Measurements from ENCODE around the gene ANKFY1. TPM values are rescaled to one million over a fixed set of nuclear protein-coding genes. Genes with fewer than 3 reads are reported as not detected.

The ANKFY1 gene
- total RNA-seq, 1 experiment from 2014 or later, result 63.2 TPM

- Histone ChIP-seq H3K4me3 (ENCODE audit: low read depth, low read length, poor library complexity, severe bottlenecking) (no peak overlapping the region), H3K27me3 (replicated peaks; ENCODE audit: insufficient read depth, low read depth, low read length, poor library complexity) (no peaks in the 10 kb centered on the region), H3K4me1 (ENCODE audit: insufficient read depth, low read length, poor library complexity, severe bottlenecking) (no peaks in the 10 kb centered on the region), H3K9me3 (ENCODE audit: low read depth, low read length, poor library complexity, severe bottlenecking) (no peaks in the 10 kb centered on the region), H3K27ac (ENCODE audit: low read depth, low read length, poor library complexity, severe bottlenecking) (no peak overlapping the region), H3K36me3 (ENCODE audit: insufficient read depth, low read length, poor library complexity, severe bottlenecking) (peaks cover 15% of the 10 kb centered on the region)
- no TSS peak for BruUV-seq (replicated peaks)
- TF ChIP-seq EZH2 (IDR thresholded peaks at IDR 0.05; ENCODE audit: borderline replicate concordance, low read depth, low read length, poor library complexity, severe bottlenecking), result no peak
- no peak for TF ChIP-seq CTCF (conservative IDR thresholded peaks at IDR 0.05; ENCODE audit: low read depth, low read length)
- POLR2A ChIA-PET (ENCODE audit: low non-redundant PET), result no interaction called here
- no peak for DNase-seq (ENCODE audit: low spot score)
- intact Hi-C loops (cut with micrococcal nuclease; ENCODE audit: unreplicated experiment), result loop anchor here (10.0 kb wide), 1 partner anchor 86 kb away; no protein-coding TSS in a partner anchor
- CTCF ChIA-PET, result no interaction called here
Observed at GRCh38 chr17:4301066-4301465, 37.3 kb upstream of the ANKFY1 start.

- Histone ChIP-seq H3K36me3 (ENCODE audit: insufficient read depth, low read length, poor library complexity, severe bottlenecking) (peaks cover 8% of the 10 kb centered on the region), H3K9me3 (ENCODE audit: low read depth, low read length, poor library complexity, severe bottlenecking) (no peaks in the 10 kb centered on the region), H3K4me3 (ENCODE audit: low read depth, low read length, poor library complexity, severe bottlenecking) (no peak overlapping the region), H3K27me3 (replicated peaks; ENCODE audit: insufficient read depth, low read depth, low read length, poor library complexity) (no peaks in the 10 kb centered on the region), H3K27ac (ENCODE audit: low read depth, low read length, poor library complexity, severe bottlenecking) (no peak overlapping the region), H3K4me1 (ENCODE audit: insufficient read depth, low read length, poor library complexity, severe bottlenecking) (no peaks in the 10 kb centered on the region)
- ChIA-PET CTCF (no interaction called here), POLR2A (ENCODE audit: low non-redundant PET) (no interaction called here)
- intact Hi-C loops (cut with micrococcal nuclease; ENCODE audit: unreplicated experiment), result no loop called here
- TF ChIP-seq EZH2 (IDR thresholded peaks at IDR 0.05; ENCODE audit: borderline replicate concordance, low read depth, low read length, poor library complexity, severe bottlenecking), result no peak
- no peak for TF ChIP-seq CTCF (conservative IDR thresholded peaks at IDR 0.05; ENCODE audit: low read depth, low read length)
- BruUV-seq (replicated peaks), result no TSS peak
- no peak for DNase-seq (ENCODE audit: low spot score)
Observed at GRCh38 chr17:4297351-4297750, 33.6 kb upstream of the ANKFY1 start.

GRCh38 chr17:4295686-4296085 lies 31.9 kb upstream of the ANKFY1 start:
- Histone ChIP-seq H3K27me3 (replicated peaks; ENCODE audit: insufficient read depth, low read depth, low read length, poor library complexity) (no peaks in the 10 kb centered on the region), H3K4me1 (ENCODE audit: insufficient read depth, low read length, poor library complexity, severe bottlenecking) (no peaks in the 10 kb centered on the region), H3K4me3 (ENCODE audit: low read depth, low read length, poor library complexity, severe bottlenecking) (no peak overlapping the region), H3K27ac (ENCODE audit: low read depth, low read length, poor library complexity, severe bottlenecking) (no peak overlapping the region), H3K36me3 (ENCODE audit: insufficient read depth, low read length, poor library complexity, severe bottlenecking) (peaks cover 11% of the 10 kb centered on the region), H3K9me3 (ENCODE audit: low read depth, low read length, poor library complexity, severe bottlenecking) (no peaks in the 10 kb centered on the region)
- ChIA-PET POLR2A (ENCODE audit: low non-redundant PET) (interaction anchor here (0.6 kb wide), 1 partner anchor 34 kb away, joined by 4 read pairs; no protein-coding TSS in a partner anchor), CTCF (no interaction called here)
- BruUV-seq (replicated peaks), result no TSS peak
- no peak for DNase-seq (ENCODE audit: low spot score)
- intact Hi-C loops (cut with micrococcal nuclease; ENCODE audit: unreplicated experiment), result no loop called here
- no peak for TF ChIP-seq CTCF (conservative IDR thresholded peaks at IDR 0.05; ENCODE audit: low read depth, low read length)
- no peak for TF ChIP-seq EZH2 (IDR thresholded peaks at IDR 0.05; ENCODE audit: borderline replicate concordance, low read depth, low read length, poor library complexity, severe bottlenecking)

All from A673 (cell line).